Body of pancreas (tissue), 4 donors: Measurements from ENCODE around the gene PDC.

Source experiments
- CTCF ChIP-seq, 7 experiments: fragments of 450-650 bp in 4 of 7; fragments of 200-600 bp in 3 of 7; sonication (generic) in 3 of 7; IDR thresholded peaks; one replicate each; pipeline ENCODE4 v1.5.1; 2016 to 2019; ENCODE audit warnings: antibody characterized with exemption in 7 of 7
- POLR2A ChIP-seq, 3 donors: fragments of 450-650 bp; IDR thresholded peaks; one replicate each; pipeline ENCODE4 v1.6.1; 2016; ENCODE audit warnings: antibody characterized with exemption in 3 of 3, mild to moderate bottlenecking in 2 of 3

GRCh38 chr1:186498695-186499389 lies 37.9 kb upstream of the PDC start:
- TF ChIP-seq POLR2A (IDR thresholded peaks at IDR 0.05) (no peak), CTCF (IDR thresholded peaks at IDR 0.05) (no peak)
